Kidney (tissue), 14 donors: ENCODE data around the gene WDR46. TPM values are rescaled to one million over a fixed set of nuclear protein-coding genes. Genes with fewer than 3 reads are reported as not detected.
A peak's percentile ranks its signal among the peaks of the same experiment; 100 is the strongest.

Experiments used
- DNase-seq, 5 donors: peaks; one replicate each; pipeline ENCODE4 v3.0.0-alpha.2; 2013 to 2020
- FAIRE-seq: peaks from 2 replicates; lab custom pipeline; 2012; peaks lifted over from hg19 to GRCh38; lab: Jason Lieb, UNC
- H3K27ac ChIP-seq, 2 donors: one replicate each; pipeline ENCODE4 v1.7.0; 2013; ENCODE audit warnings: low read depth in 2 of 2, low read length in 2 of 2, inconsistent platforms in 1 of 2
- H3K27me3 ChIP-seq: one replicate; pipeline ENCODE4 v1.7.1; 2013; ENCODE audit warnings: low read length, inconsistent platforms; ENCODE audit not compliant: control insufficient read depth, insufficient read depth
- H3K36me3 ChIP-seq, 3 donors: one replicate each; pipeline versions ENCODE4 v1.7.0 to v1.7.1; 2013; ENCODE audit warnings: low read length in 3 of 3, control low read depth in 1 of 3, inconsistent platforms in 1 of 3; ENCODE audit not compliant: insufficient read depth in 3 of 3, control insufficient read depth in 2 of 3
- H3K4me1 ChIP-seq, 3 donors: one replicate each; pipeline versions ENCODE4 v1.7.0 to v1.7.1; 2013; ENCODE audit warnings: low read length in 3 of 3, inconsistent platforms in 1 of 3, low read depth in 1 of 3; ENCODE audit not compliant: control insufficient read depth in 2 of 3, insufficient read depth in 2 of 3
- H3K4me3 ChIP-seq, 3 donors: one replicate each; pipeline versions ENCODE4 v1.7.0 to v1.8.1; 2013; ENCODE audit warnings: low read length in 3 of 3, control low read depth in 1 of 3, inconsistent platforms in 1 of 3
- H3K9ac ChIP-seq, 3 donors: one replicate each; pipeline versions ENCODE4 v1.7.0 to v1.7.1; 2013; ENCODE audit warnings: low read length in 3 of 3, control low read depth in 1 of 3, inconsistent platforms in 1 of 3
- H3K9me3 ChIP-seq, 3 donors: one replicate each; pipeline versions ENCODE4 v1.7.0 to v1.7.1; 2013; ENCODE audit warnings: low read length in 3 of 3, control low read depth in 1 of 3, inconsistent platforms in 1 of 3; ENCODE audit not compliant: control insufficient read depth in 2 of 3, insufficient read depth in 1 of 3
- CTCF ChIP-seq: IDR thresholded peaks from 3 replicates; pipeline ENCODE4 v1.5.1; 2012; ENCODE audit warnings: mild to moderate bottlenecking, moderate library complexity, borderline replicate concordance; ENCODE audit not compliant: insufficient read depth; ENCODE audit errors: extremely low read depth
- intact Hi-C: fragments of 100-400 bp; cut with DNase I; formaldehyde crosslinking; loops from one replicate; pipeline ENCODE4 v1.11.1; 2022
- polyA plus RNA-seq: library from polyadenylated mRNA; stranded (reverse); fragments of 350-450 nt; fragmentation: Illumina TruSeq; extraction: RNeasy Lipid Tissue Mini Kit (QIAGEN cat#74804); gene quantifications from one replicate; pipeline ENCODE4 v1.2.3, GENCODE V29; 2014; ENCODE audit warnings: low read depth, low replicate concordance; ENCODE audit not compliant: insufficient read depth
- total RNA-seq: library from RNA; stranded (reverse); fragmentation: NEBNext Ultra II Directional; extraction: Animal tissue kit (Norgen Biotek cat#: 25700); gene quantifications from one replicate; pipeline ENCODE4 v1.2.1, GENCODE V29; 2021
- donor health status: control.
- donor health status: control.
- donor health status: control.
- donor health status: control.
- donor health status: control.
- donor health status: DM: yes; HTN: yes; CAD: no.
- donor health status: Normal renal cell carcinoma (clear cell type).

Gene WDR46
- total and polyA plus RNA-seq, 2 donors from 2014 or later, result 40.3 to 46.5 TPM

GRCh38 chr6:33294086-33294823 is 5.2 kb upstream of the WDR46 start:
- no peaks in the 10 kb centered on the region for H3K9me3 ChIP-seq
- FAIRE-seq (no peak), DNase-seq (peak in 1 of 5 donors; percentile 27)
- H3K27ac ChIP-seq, result no peak overlapping the region
- intact Hi-C loops, result no loop called here
- H3K4me1 ChIP-seq, result peaks cover 0 to 19% (median 7%) of the 10 kb centered on the region in 3 donors
- H3K4me3 ChIP-seq, result no peak overlapping the region
- no peak overlapping the region for H3K9ac ChIP-seq
- no peaks in the 10 kb centered on the region for H3K27me3 ChIP-seq
- H3K36me3 ChIP-seq, result peaks cover 2 to 25% (median 16%) of the 10 kb centered on the region in 3 donors
- no peak for TF ChIP-seq CTCF

- Histone ChIP-seq H3K9me3 (no peaks in the 10 kb centered on the region), H3K4me3 (no peak overlapping the region), H3K36me3 (peaks cover 2 to 25% (median 16%) of the 10 kb centered on the region in 3 donors), H3K9ac (no peak overlapping the region), H3K27ac (no peak overlapping the region), H3K4me1 (peaks cover 0 to 24% (median 12%) of the 10 kb centered on the region in 3 donors), H3K27me3 (no peaks in the 10 kb centered on the region)
- DNase-seq (no peak), FAIRE-seq (no peak)
- no peak for TF ChIP-seq CTCF
- intact Hi-C loops, result no loop called here
Measured at GRCh38 chr6:33292996-33293682, 4.1 kb upstream of the WDR46 start.

GRCh38 chr6:33290459-33290858 is 1.4 kb upstream of the WDR46 start:
- H3K4me3 ChIP-seq, result peak overlapping the region; percentile 89 to 99 (median 98)
- FAIRE-seq (no peak), DNase-seq (no peak)
- H3K4me1 ChIP-seq, result peaks cover 0 to 16% (median 14%) of the 10 kb centered on the region in 3 donors
- peaks cover 2 to 36% (median 9%) of the 10 kb centered on the region in 3 donors for H3K36me3 ChIP-seq
- H3K9ac ChIP-seq, result peak overlapping the region in 1 of 3 donors; percentile 82
- no peaks in the 10 kb centered on the region for H3K27me3 ChIP-seq
- no peak for TF ChIP-seq CTCF
- H3K27ac ChIP-seq, result no peak overlapping the region
- H3K9me3 ChIP-seq, result no peaks in the 10 kb centered on the region
- intact Hi-C loops, result no loop called here
